GM19023 (cell line): Measurements from ENCODE around the gene MAP2K5.

Experiments
- ATAC-seq: cut with Tn5 transposase; IDR thresholded peaks from one replicate; pipeline ENCODE4 v1.9.1; 2021; ENCODE audit warnings: mild to moderate bottlenecking, moderate library complexity; ENCODE audit not compliant: unreplicated experiment

MAP2K5 gene

GRCh38 chr15:67801926-67802914 lies 259.7 kb downstream of the MAP2K5 start:
- ATAC-seq: no peak

- no peak for ATAC-seq
Observed at GRCh38 chr15:67803299-67803698, 260.8 kb downstream of the MAP2K5 start.

GRCh38 chr15:67803996-67804843 lies 261.7 kb downstream of the MAP2K5 start:
- ATAC-seq: no peak

- no peak for ATAC-seq
Observed at GRCh38 chr15:67805008-67805665, 262.6 kb downstream of the MAP2K5 start.

GRCh38 chr15:67805666-67806516 lies 263.4 kb downstream of the MAP2K5 start:
- no peak for ATAC-seq

GRCh38 chr15:67806536-67806935 lies 264.0 kb downstream of the MAP2K5 start:
- ATAC-seq: no peak

- no peak for ATAC-seq
Observed at GRCh38 chr15:67807141-67807540, 264.6 kb downstream of the MAP2K5 start.

- ATAC-seq: no peak
Observed at GRCh38 chr15:67807836-67808235, 265.3 kb downstream of the MAP2K5 start.

GRCh38 chr15:67808821-67809220 lies 266.3 kb downstream of the MAP2K5 start:
- no peak for ATAC-seq

GRCh38 chr15:67809441-67809840 lies 266.9 kb downstream of the MAP2K5 start:
- no peak for ATAC-seq

GRCh38 chr15:67809866-67810265 lies 267.4 kb downstream of the MAP2K5 start:
- no peak for ATAC-seq

- ATAC-seq: no peak
Observed at GRCh38 chr15:67812241-67812644, 269.7 kb downstream of the MAP2K5 start.

- no peak for ATAC-seq
Observed at GRCh38 chr15:67813104-67813634, 270.7 kb downstream of the MAP2K5 start.

- no peak for ATAC-seq
Observed at GRCh38 chr15:67815036-67815592, 272.6 kb downstream of the MAP2K5 start.

- no peak for ATAC-seq
Observed at GRCh38 chr15:67816668-67817067, 274.2 kb downstream of the MAP2K5 start.

- ATAC-seq: no peak
Observed at GRCh38 chr15:67818464-67818863, 276.0 kb downstream of the MAP2K5 start.

GRCh38 chr15:67819636-67820035 lies 277.1 kb downstream of the MAP2K5 start:
- no peak for ATAC-seq

GRCh38 chr15:67820122-67820991 lies 277.9 kb downstream of the MAP2K5 start:
- no peak for ATAC-seq
